Glutamatergic neuron (in vitro differentiated cells): ENCODE data around the gene ZSCAN5A. TPM values are rescaled to one million over a fixed set of nuclear protein-coding genes. Genes with fewer than 3 reads are reported as not detected.
A peak's percentile ranks its signal among the peaks of the same experiment; 100 is the strongest.

Source experiments
- DNase-seq: peaks from one replicate; pipeline ENCODE4 v3.0.0; 2022
- H3K27ac Mint-ChIP-seq: one replicate; pipeline ENCODE4 v1.8.0; 2020; ENCODE audit warnings: mild to moderate bottlenecking, mixed read lengths, inconsistent platforms; ENCODE audit not compliant: unreplicated experiment
- H3K27me3 Mint-ChIP-seq: one replicate; pipeline ENCODE4 v1.8.0; 2020; ENCODE audit warnings: mild to moderate bottlenecking, moderate library complexity, mixed read lengths, inconsistent platforms; ENCODE audit not compliant: unreplicated experiment
- H3K36me3 Mint-ChIP-seq: one replicate; pipeline ENCODE4 v1.8.0; 2020; ENCODE audit warnings: mild to moderate bottlenecking, mixed read lengths, inconsistent platforms; ENCODE audit not compliant: unreplicated experiment
- H3K4me1 Mint-ChIP-seq: one replicate; pipeline ENCODE4 v1.8.0; 2020; ENCODE audit warnings: mild to moderate bottlenecking, low read depth, mixed read lengths, inconsistent platforms; ENCODE audit not compliant: unreplicated experiment
- H3K4me3 Mint-ChIP-seq: one replicate; pipeline ENCODE4 v1.8.0; 2020; ENCODE audit warnings: mild to moderate bottlenecking, mixed read lengths, inconsistent platforms; ENCODE audit not compliant: unreplicated experiment
- H3K9me3 Mint-ChIP-seq: one replicate; pipeline ENCODE4 v1.8.0; 2020; ENCODE audit warnings: mild to moderate bottlenecking, moderate library complexity, mixed read lengths, inconsistent platforms; ENCODE audit not compliant: unreplicated experiment
- long read RNA-seq: library from polyadenylated mRNA; unstranded; transcript quantifications from one replicate; pipeline ENCODE4 v2.0.0, GENCODE V29; 2020; ENCODE audit not compliant: unreplicated experiment
- total RNA-seq: library from RNA; stranded (reverse); fragmentation: NEBNext Ultra II Directional; extraction: Animal tissue kit (Norgen Biotek cat#: 25700); gene quantifications from one replicate; pipeline ENCODE4 v1.2.1, GENCODE V29; 2021; ENCODE audit not compliant: unreplicated experiment
- TF ChIP-seq, protein P1 (sequence below): fragments of 200-600 bp; sonication (generic); IDR thresholded peaks from one replicate; pipeline ENCODE4 v1.5.0; 2021; ENCODE audit not compliant: partially characterized antibody, unreplicated experiment

Gene ZSCAN5A
- total RNA-seq: 13.1 TPM
- long read RNA-seq, partial matches to known transcripts: 0 of 5 reads
- long read RNA-seq, other reads (novel, unspliced or antisense): 5 of 5 reads

- Mint-ChIP-seq H3K27me3 (peaks cover 8% of the 10 kb centered on the region), H3K27ac (peak within 1 kb of the TSS; percentile 99), H3K9me3 (peaks cover 7% of the 10 kb centered on the region), H3K4me3 (peak within 1 kb of the TSS; percentile 97), H3K4me1 (peaks cover 13% of the 10 kb centered on the region), H3K36me3 (peaks cover 3% of the 10 kb centered on the region)
- TF ChIP-seq, protein P1, sequence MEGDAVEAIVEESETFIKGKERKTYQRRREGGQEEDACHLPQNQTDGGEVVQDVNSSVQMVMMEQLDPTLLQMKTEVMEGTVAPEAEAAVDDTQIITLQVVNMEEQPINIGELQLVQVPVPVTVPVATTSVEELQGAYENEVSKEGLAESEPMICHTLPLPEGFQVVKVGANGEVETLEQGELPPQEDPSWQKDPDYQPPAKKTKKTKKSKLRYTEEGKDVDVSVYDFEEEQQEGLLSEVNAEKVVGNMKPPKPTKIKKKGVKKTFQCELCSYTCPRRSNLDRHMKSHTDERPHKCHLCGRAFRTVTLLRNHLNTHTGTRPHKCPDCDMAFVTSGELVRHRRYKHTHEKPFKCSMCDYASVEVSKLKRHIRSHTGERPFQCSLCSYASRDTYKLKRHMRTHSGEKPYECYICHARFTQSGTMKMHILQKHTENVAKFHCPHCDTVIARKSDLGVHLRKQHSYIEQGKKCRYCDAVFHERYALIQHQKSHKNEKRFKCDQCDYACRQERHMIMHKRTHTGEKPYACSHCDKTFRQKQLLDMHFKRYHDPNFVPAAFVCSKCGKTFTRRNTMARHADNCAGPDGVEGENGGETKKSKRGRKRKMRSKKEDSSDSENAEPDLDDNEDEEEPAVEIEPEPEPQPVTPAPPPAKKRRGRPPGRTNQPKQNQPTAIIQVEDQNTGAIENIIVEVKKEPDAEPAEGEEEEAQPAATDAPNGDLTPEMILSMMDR: no peak
- peak; percentile 96 for DNase-seq
These were observed at the start of gene ZSCAN5A for GRCh38 chr19:56314381-56315076. TSS of gene ZSCAN5A (minus strand) at chr19:56314839. CDS start at chr19:56225046, 89,793 bp downstream.

DNA sequence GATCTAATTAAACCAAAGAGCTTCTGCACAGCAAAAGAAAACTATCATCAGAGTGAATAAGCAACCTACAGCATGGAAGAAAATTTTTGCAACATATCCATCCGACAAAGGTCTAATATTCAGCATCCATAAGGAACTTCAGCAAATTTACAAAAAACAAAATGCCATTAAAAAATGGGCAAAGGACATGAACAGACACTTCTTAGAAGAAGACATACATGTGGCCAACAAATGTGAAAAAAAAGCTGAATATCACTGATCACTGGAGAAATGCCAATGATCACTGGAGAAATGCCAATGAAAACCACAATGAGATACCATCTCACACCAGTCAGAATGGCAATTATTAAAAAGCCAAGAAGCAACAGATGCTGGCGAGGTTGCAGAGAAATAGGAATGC is 46.2 kb upstream of the ZSCAN5A start:
- no peak overlapping the region for H3K27ac Mint-ChIP-seq
- no peak for DNase-seq
- H3K4me3 Mint-ChIP-seq: no peak overlapping the region

DNA sequence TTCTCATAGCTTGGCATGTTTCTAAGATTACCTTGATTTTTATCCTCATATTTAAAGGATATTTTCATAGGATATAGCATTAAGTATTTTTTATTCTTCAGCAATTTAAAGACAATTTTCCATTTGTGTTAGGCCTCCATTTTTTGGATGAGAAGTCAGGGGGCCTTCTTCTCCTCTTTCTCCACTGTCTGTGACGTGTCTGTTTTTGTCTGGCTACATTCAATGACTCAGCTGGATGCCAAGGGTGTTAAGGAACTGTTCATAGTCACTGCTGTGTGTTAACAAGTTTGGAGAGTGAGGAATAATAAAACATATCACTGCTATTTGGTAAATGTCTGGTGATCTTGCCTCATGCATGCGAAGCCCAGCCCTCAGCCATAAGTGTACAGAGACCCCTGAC is 42.3 kb upstream of the ZSCAN5A start:
- no peak overlapping the region for H3K4me3 Mint-ChIP-seq
- H3K27ac Mint-ChIP-seq: no peak overlapping the region
- peaks cover 33% of the 10 kb centered on the region for H3K36me3 Mint-ChIP-seq
- H3K4me1 Mint-ChIP-seq: no peaks in the 10 kb centered on the region
- H3K9me3 Mint-ChIP-seq: peaks cover 4% of the 10 kb centered on the region
- no peak for DNase-seq
- TF ChIP-seq, protein P1: no peak
- peaks cover 3% of the 10 kb centered on the region for H3K27me3 Mint-ChIP-seq

More for the DNA sequence above, 46.2 kb upstream of the ZSCAN5A start:
- Mint-ChIP-seq H3K9me3 (peaks cover 4% of the 10 kb centered on the region), H3K27me3 (peaks cover 3% of the 10 kb centered on the region), H3K4me1 (no peaks in the 10 kb centered on the region), H3K36me3 (peaks cover 53% of the 10 kb centered on the region)
- TF ChIP-seq, protein P1: no peak

DNA sequence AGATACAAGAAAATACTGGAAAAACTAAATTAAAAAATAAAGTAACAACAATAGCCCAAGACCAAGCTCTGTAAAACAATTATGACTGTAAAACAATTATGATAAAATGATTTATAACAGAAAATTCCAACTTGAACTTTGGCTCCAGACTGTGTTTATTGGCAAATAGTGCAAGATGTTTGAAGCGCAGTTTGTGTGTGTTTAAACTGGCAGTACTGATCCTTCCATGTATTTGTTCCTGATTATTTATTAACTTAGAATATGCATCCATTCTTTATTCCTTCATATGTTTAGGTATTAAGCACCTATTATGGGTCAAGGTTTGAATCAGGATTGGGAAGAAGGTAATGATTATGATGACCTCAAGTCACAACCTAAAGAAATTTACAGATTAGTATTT is 40.9 kb upstream of the ZSCAN5A start:
- H3K9me3 Mint-ChIP-seq: peaks cover 4% of the 10 kb centered on the region
- H3K27me3 Mint-ChIP-seq: peaks cover 3% of the 10 kb centered on the region
- peaks cover 23% of the 10 kb centered on the region for H3K36me3 Mint-ChIP-seq
- H3K4me1 Mint-ChIP-seq: no peaks in the 10 kb centered on the region
- no peak for DNase-seq
- no peak overlapping the region for H3K27ac Mint-ChIP-seq
- H3K4me3 Mint-ChIP-seq: no peak overlapping the region
- TF ChIP-seq, protein P1: no peak

DNA sequence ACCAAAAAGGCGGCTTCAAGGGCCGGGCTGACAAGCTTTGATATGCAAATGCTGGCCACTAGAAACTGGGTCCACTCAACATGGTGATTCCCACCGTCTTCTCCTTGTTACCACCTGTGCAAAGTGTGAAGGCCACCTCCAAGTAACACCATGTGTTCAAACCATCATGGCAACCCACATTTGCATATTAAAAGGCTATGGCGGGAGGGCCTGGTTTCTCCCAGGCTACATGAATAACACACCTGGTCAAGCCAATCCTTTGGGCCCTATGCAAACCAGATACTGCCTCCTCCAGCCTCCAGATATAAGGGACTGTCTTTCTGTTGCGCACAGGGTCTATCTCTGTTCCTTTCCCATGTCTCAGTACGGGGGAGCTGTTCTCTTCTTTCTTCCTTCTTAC is 36.6 kb upstream of the ZSCAN5A start:
- H3K4me3 Mint-ChIP-seq: no peak overlapping the region
- DNase-seq: no peak
- TF ChIP-seq, protein P1: no peak
- H3K4me1 Mint-ChIP-seq: no peaks in the 10 kb centered on the region
- peaks cover 2% of the 10 kb centered on the region for H3K9me3 Mint-ChIP-seq
- peaks cover 4% of the 10 kb centered on the region for H3K36me3 Mint-ChIP-seq
- H3K27me3 Mint-ChIP-seq: peaks cover 3% of the 10 kb centered on the region
- no peak overlapping the region for H3K27ac Mint-ChIP-seq
